GM12878 (cell line): ENCODE results near the gene NECTIN1. TPM values are rescaled to one million over a fixed set of nuclear protein-coding genes. Genes with fewer than 3 reads are reported as not detected.

ENCODE experiments used
- ATAC-seq: fragments of 200-7000 bp; cut with Tn5 transposase; 3 replicates; pipeline ENCODE4 v1.9.1; 2020; ENCODE audit warnings: mild to moderate bottlenecking, moderate library complexity
- BruUV-seq: library from RNA; stranded (reverse); fragments of 400-500 nt; replicated peaks from 2 replicates; lab custom pipeline; 2021; lab: Mats Ljungman, UMichigan
- CTCF ChIA-PET: fragments of 300-600 bp; sonication (Branson Sonifier 250); formaldehyde crosslinking; extraction: SDS; loops from one replicate; lab custom pipeline; 2021; ENCODE audit warnings: inconsistent platforms; lab: Yijun Ruan, JAX
- POLR2A ChIA-PET: fragments of 350-600 bp; formaldehyde crosslinking; extraction: SDS; loops from one replicate; lab custom pipeline; 2021; ENCODE audit warnings: inconsistent platforms; lab: Charles Lee
- RAD21 ChIA-PET: fragments of 300-600 bp; sonication (Branson Sonifier 250); formaldehyde crosslinking; loops from one replicate; lab custom pipeline; 2023; ENCODE audit warnings: antibody characterized with exemption; ENCODE audit not compliant: unreplicated experiment; lab: Charles Lee
- SMC1A ChIA-PET: fragments of 300-600 bp; sonication (Branson Sonifier 250); formaldehyde crosslinking; loops from one replicate; lab custom pipeline; 2023; ENCODE audit not compliant: unreplicated experiment, uncharacterized antibody; lab: Charles Lee
- DNase-seq: peaks from one replicate; pipeline ENCODE4 v3.0.0-alpha.2; 2011; ENCODE audit warnings: low read depth, low spot score
- FAIRE-seq: peaks from 3 replicates; lab custom pipeline; 2011; peaks lifted over from hg19 to GRCh38; lab: Jason Lieb, UNC
- H2AFZ ChIP-seq: 2 replicates; pipeline ENCODE4 v1.6.0; 2011; ENCODE audit warnings: low read depth, low read length, control low read depth; ENCODE audit not compliant: control insufficient read depth
- H3K27ac ChIP-seq: 2 replicates; pipeline ENCODE4 v1.5.1; 2011; ENCODE audit warnings: control low read depth; ENCODE audit not compliant: control insufficient read depth, insufficient read depth
- H3K27me3 ChIP-seq, 2 experiments: replicated peaks in 1 of 2; 2 replicates each; pipeline versions ENCODE4 v1.6.0 to v1.6.1; 2011; ENCODE audit warnings: low read length in 1 of 2; ENCODE audit not compliant: control insufficient read depth in 2 of 2, insufficient read depth in 2 of 2
- H3K36me3 ChIP-seq, 2 experiments: 2 replicates each; pipeline ENCODE4 v1.5.1; 2011; ENCODE audit warnings: low read length in 1 of 2; ENCODE audit not compliant: control insufficient read depth in 2 of 2, insufficient read depth in 2 of 2
- H3K4me1 ChIP-seq: 2 replicates; pipeline ENCODE4 v1.6.1; 2011; ENCODE audit warnings: mild to moderate bottlenecking, low read length, moderate library complexity, mixed read lengths; ENCODE audit not compliant: control insufficient read depth, insufficient read depth
- H3K4me2 ChIP-seq: 2 replicates; pipeline ENCODE4 v1.6.0; 2011; ENCODE audit warnings: control low read depth; ENCODE audit not compliant: control insufficient read depth, insufficient read depth
- H3K4me3 ChIP-seq: fragments of 200-600 bp; sonication (generic); 2 replicates; pipeline ENCODE4 v1.5.1; 2016
- H3K79me2 ChIP-seq: 2 replicates; pipeline ENCODE4 v1.6.0; 2011; ENCODE audit warnings: low read length; ENCODE audit not compliant: control insufficient read depth, insufficient read depth
- H3K9ac ChIP-seq: 2 replicates; pipeline ENCODE4 v1.8.0; 2011; ENCODE audit warnings: low read length, control low read depth, mixed read lengths; ENCODE audit not compliant: control insufficient read depth, insufficient read depth
- H3K9me3 ChIP-seq: replicated peaks from 3 replicates; pipeline ENCODE4 v1.5.1; 2011; ENCODE audit warnings: mild to moderate bottlenecking, low read length; ENCODE audit not compliant: control insufficient read depth, insufficient read depth
- H4K20me1 ChIP-seq: 2 replicates; pipeline ENCODE4 v1.6.0; 2011; ENCODE audit not compliant: control insufficient read depth, insufficient read depth
- ETV6 ChIP-seq, 2 experiments: fragments of 450-650 bp in 1 of 2; IDR thresholded peaks in 1 of 2; conservative IDR thresholded peaks in 1 of 2; 2 replicates each; pipeline ENCODE4 v1.6.1; 2014; ENCODE audit warnings: antibody characterized with exemption in 1 of 2, borderline replicate concordance in 1 of 2, low read depth in 1 of 2, mild to moderate bottlenecking in 1 of 2, moderate library complexity in 1 of 2
- GATAD2B ChIP-seq: fragments of 450-650 bp; conservative IDR thresholded peaks from 2 replicates; pipeline ENCODE4 v1.6.1; 2017; ENCODE audit warnings: low read depth, mild to moderate bottlenecking, moderate library complexity
- KDM1A ChIP-seq: fragments of 200-600 bp; sonication (generic); IDR thresholded peaks from 2 replicates; pipeline ENCODE4 v1.6.1; 2016; ENCODE audit warnings: borderline replicate concordance
- MYC ChIP-seq: IDR thresholded peaks from 2 replicates; pipeline ENCODE4 v1.6.1; 2011; ENCODE audit warnings: mild to moderate bottlenecking, low read length, moderate library complexity, inconsistent platforms; ENCODE audit not compliant: insufficient read depth, insufficient replicate concordance, insufficient read length, severe bottlenecking
- PML ChIP-seq: IDR thresholded peaks from 2 replicates; pipeline ENCODE4 v1.6.1; 2012; ENCODE audit warnings: low read length, inconsistent platforms
- POLR2A ChIP-seq: IDR thresholded peaks from 2 replicates; pipeline ENCODE4 v1.6.1; 2011; ENCODE audit warnings: low read depth, mild to moderate bottlenecking, low read length
- SIN3A ChIP-seq: IDR thresholded peaks from 2 replicates; pipeline ENCODE4 v1.6.1; 2012; ENCODE audit warnings: low read depth, low read length, improper control_type of control experiment
- SMAD1 ChIP-seq: fragments of 450-650 bp; IDR thresholded peaks from 2 replicates; pipeline ENCODE4 v1.6.1; 2018; ENCODE audit warnings: mild to moderate bottlenecking, low read depth; ENCODE audit not compliant: partially characterized antibody
- WGBS: methylation state at CpG from one replicate; pipeline ENCODE4 v1.1.6; 2016; ENCODE audit warnings: low lambda C conversion rate; ENCODE audit not compliant: insufficient replicate concordance, insufficient coverage; ENCODE audit errors: missing lambda C conversion rate; 5-methylcytosine and 5-hydroxymethylcytosine counted together
- in situ Hi-C: fragments of 300-500 bp; cut with MboI; formaldehyde crosslinking; loops from 9 replicates; pipeline ENCODE4 v1.14.3; 2018; ENCODE audit warnings: mixed read lengths
- intact Hi-C: fragments of 100-400 bp; cut with micrococcal nuclease; formaldehyde crosslinking; loops from one replicate; pipeline ENCODE4 v1.14.2; 2022; ENCODE audit not compliant: unreplicated experiment
- polyA plus RNA-seq, 11 experiments: library from polyadenylated mRNA; depleted of rRNA in 4 of 11; unstranded in 6 of 11; stranded (reverse) in 5 of 11; fragments of >200 nt; fragmentation: Nextera tagmentation in 4 of 11; fragmentation: Illumina TruSeq in 1 of 11; extraction: Ambion mirVana in 4 of 11; extraction: Trizol in 1 of 11; gene quantifications; 1 replicate in 1 of 11; 2 replicates in 10 of 11; pipeline versions ENCODE4 v1.2.1 to v1.2.3, GENCODE V29; 2011 to 2016; ENCODE audit warnings: inconsistent platforms in 2 of 11, missing spikeins in 2 of 11, low read depth in 1 of 11
- total RNA-seq, 4 experiments: library from RNA; depleted of rRNA in 3 of 4; stranded (reverse); fragments of >200 nt in 3 of 4; fragmentation: Illumina TruSeq in 1 of 4; extraction: Trizol in 1 of 4; gene quantifications; 2 replicates each; pipeline versions ENCODE4 v1.2.1 to v1.2.3, GENCODE V29; 2013 to 2021
- TF ChIP-seq, protein P1 (sequence below): fragments of 450-650 bp; IDR thresholded peaks from 2 replicates; pipeline ENCODE4 v1.6.1; 2016; ENCODE audit warnings: mild to moderate bottlenecking
- TF ChIP-seq, protein P2 (sequence below): fragments of 450-650 bp; formaldehyde crosslinking; IDR thresholded peaks from 2 replicates; pipeline ENCODE4 v1.5.0; 2022; ENCODE audit warnings: mild to moderate bottlenecking, missing genetic modification characterization
- TF ChIP-seq, protein P3 (sequence below): fragments of 450-650 bp; IDR thresholded peaks from 2 replicates; pipeline ENCODE4 v1.6.1; 2017; ENCODE audit warnings: mild to moderate bottlenecking, moderate library complexity
- TF ChIP-seq, protein P4 (sequence below): fragments of 450-650 bp; IDR thresholded peaks from 2 replicates; pipeline ENCODE4 v1.6.1; 2017; ENCODE audit warnings: low read depth, mild to moderate bottlenecking, moderate library complexity

NECTIN1 gene
- total and polyA plus RNA-seq, 10 of the 15 experiments (the other 5 are each of a cell fraction or from before 2014, with no cell fraction given), result 0.97 to 9.2 (median 2.3) TPM

DNA sequence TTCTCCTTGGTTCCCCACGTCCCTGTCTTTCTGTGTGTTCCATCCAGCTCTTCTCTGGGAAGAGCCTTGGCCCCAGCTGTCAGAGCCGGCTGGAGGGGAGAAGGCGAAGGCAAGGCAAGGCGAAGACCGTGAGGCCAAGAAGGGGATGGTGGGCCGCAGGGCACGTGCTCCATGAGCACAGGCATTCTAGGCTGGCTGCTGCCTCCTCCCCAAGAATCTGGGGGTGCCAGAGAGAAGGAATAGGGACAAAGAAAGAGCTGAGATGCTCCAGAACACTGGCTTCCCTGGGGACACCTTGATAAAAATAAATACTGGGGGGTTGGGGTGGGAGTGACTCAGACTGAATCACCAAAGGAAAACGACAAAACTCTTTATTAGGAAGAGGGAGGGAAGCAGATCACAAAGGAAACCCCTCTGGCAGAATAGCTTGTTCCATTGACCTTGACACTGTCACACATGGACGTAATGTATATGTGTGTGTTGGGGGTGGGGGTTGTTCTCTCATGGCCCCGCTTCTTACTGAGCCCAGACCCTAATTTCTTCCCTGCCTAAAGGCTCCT lies 52.5 kb downstream of the NECTIN1 start:
- Histone ChIP-seq H3K4me3 (no peak overlapping the region), H3K27me3 (no peaks in the 10 kb centered on the region), H3K79me2 (no peaks in the 10 kb centered on the region), H2AFZ (no peak overlapping the region), H3K27ac (no peak overlapping the region), H3K4me2 (no peak overlapping the region), H3K4me1 (peaks cover 29% of the 10 kb centered on the region), H4K20me1 (no peaks in the 10 kb centered on the region), H3K9ac (no peak overlapping the region), H3K36me3 (peaks cover 4 to 30% of the 10 kb centered on the region in 2 experiments; a peak in 3 of 4 replicates), H3K9me3 (no peaks in the 10 kb centered on the region; the same call in 2 of the 3 replicates)
- ChIA-PET SMC1A (interaction anchor here (3.5 to 4.3 kb wide), 2 partner anchors 16 to 52 kb away, joined by 42 to 76 read pairs; partner anchors contain the start of gene NECTIN1), RAD21 (interaction anchor here (3.7 to 6.5 kb wide), 2 partner anchors 17 to 49 kb away, joined by 37 to 192 read pairs; partner anchors contain the start of gene NECTIN1), CTCF (interaction anchor here (0.6 to 5.3 kb wide), 5 partner anchors 18 to 430 kb away, joined by 3 to 214 read pairs (median 4); partner anchors contain the start of gene NECTIN1), POLR2A (interaction anchor here (0.7 to 4.3 kb wide), 2 partner anchors 50 to 511 kb away, joined by 3 to 74 read pairs; partner anchors contain the start of gene NECTIN1)
- intact Hi-C loops, result no loop called here
- FAIRE-seq (no peak), ATAC-seq (no peak), DNase-seq (no peak)
- 75% methylated on average over 10 of the region's 10 CpGs for WGBS
- no TSS peak for BruUV-seq
- in situ Hi-C loops, result no loop called here
- TF ChIP-seq, protein P1, sequence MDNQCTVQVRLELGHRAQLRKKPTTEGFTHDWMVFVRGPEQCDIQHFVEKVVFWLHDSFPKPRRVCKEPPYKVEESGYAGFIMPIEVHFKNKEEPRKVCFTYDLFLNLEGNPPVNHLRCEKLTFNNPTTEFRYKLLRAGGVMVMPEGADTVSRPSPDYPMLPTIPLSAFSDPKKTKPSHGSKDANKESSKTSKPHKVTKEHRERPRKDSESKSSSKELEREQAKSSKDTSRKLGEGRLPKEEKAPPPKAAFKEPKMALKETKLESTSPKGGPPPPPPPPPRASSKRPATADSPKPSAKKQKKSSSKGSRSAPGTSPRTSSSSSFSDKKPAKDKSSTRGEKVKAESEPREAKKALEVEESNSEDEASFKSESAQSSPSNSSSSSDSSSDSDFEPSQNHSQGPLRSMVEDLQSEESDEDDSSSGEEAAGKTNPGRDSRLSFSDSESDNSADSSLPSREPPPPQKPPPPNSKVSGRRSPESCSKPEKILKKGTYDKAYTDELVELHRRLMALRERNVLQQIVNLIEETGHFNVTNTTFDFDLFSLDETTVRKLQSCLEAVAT, result no peak
- TF ChIP-seq MYC (no peak), ETV6 (conservative IDR thresholded peaks at IDR 0.05 in 1 of 2, IDR thresholded peaks at IDR 0.05 in 1 of 2; ENCODE audit: borderline replicate concordance in 1 of 2, low read depth in 1 of 2) (no peak), GATAD2B (no peak), SIN3A (no peak), PML (no peak), KDM1A (no peak), SMAD1 (no peak), POLR2A (no peak)
- TF ChIP-seq, protein P2, sequence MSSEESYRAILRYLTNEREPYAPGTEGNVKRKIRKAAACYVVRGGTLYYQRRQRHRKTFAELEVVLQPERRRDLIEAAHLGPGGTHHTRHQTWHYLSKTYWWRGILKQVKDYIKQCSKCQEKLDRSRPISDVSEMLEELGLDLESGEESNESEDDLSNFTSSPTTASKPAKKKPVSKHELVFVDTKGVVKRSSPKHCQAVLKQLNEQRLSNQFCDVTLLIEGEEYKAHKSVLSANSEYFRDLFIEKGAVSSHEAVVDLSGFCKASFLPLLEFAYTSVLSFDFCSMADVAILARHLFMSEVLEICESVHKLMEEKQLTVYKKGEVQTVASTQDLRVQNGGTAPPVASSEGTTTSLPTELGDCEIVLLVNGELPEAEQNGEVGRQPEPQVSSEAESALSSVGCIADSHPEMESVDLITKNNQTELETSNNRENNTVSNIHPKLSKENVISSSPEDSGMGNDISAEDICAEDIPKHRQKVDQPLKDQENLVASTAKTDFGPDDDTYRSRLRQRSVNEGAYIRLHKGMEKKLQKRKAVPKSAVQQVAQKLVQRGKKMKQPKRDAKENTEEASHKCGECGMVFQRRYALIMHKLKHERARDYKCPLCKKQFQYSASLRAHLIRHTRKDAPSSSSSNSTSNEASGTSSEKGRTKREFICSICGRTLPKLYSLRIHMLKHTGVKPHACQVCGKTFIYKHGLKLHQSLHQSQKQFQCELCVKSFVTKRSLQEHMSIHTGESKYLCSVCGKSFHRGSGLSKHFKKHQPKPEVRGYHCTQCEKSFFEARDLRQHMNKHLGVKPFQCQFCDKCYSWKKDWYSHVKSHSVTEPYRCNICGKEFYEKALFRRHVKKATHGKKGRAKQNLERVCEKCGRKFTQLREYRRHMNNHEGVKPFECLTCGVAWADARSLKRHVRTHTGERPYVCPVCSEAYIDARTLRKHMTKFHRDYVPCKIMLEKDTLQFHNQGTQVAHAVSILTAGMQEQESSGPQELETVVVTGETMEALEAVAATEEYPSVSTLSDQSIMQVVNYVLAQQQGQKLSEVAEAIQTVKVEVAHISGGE (CRISPR knock-in tag), result no peak
- TF ChIP-seq, protein P3, sequence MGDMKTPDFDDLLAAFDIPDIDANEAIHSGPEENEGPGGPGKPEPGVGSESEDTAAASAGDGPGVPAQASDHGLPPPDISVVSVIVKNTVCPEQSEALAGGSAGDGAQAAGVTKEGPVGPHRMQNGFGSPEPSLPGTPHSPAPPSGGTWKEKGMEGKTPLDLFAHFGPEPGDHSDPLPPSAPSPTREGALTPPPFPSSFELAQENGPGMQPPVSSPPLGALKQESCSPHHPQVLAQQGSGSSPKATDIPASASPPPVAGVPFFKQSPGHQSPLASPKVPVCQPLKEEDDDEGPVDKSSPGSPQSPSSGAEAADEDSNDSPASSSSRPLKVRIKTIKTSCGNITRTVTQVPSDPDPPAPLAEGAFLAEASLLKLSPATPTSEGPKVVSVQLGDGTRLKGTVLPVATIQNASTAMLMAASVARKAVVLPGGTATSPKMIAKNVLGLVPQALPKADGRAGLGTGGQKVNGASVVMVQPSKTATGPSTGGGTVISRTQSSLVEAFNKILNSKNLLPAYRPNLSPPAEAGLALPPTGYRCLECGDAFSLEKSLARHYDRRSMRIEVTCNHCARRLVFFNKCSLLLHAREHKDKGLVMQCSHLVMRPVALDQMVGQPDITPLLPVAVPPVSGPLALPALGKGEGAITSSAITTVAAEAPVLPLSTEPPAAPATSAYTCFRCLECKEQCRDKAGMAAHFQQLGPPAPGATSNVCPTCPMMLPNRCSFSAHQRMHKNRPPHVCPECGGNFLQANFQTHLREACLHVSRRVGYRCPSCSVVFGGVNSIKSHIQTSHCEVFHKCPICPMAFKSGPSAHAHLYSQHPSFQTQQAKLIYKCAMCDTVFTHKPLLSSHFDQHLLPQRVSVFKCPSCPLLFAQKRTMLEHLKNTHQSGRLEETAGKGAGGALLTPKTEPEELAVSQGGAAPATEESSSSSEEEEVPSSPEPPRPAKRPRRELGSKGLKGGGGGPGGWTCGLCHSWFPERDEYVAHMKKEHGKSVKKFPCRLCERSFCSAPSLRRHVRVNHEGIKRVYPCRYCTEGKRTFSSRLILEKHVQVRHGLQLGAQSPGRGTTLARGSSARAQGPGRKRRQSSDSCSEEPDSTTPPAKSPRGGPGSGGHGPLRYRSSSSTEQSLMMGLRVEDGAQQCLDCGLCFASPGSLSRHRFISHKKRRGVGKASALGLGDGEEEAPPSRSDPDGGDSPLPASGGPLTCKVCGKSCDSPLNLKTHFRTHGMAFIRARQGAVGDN, result no peak
- TF ChIP-seq, protein P4, sequence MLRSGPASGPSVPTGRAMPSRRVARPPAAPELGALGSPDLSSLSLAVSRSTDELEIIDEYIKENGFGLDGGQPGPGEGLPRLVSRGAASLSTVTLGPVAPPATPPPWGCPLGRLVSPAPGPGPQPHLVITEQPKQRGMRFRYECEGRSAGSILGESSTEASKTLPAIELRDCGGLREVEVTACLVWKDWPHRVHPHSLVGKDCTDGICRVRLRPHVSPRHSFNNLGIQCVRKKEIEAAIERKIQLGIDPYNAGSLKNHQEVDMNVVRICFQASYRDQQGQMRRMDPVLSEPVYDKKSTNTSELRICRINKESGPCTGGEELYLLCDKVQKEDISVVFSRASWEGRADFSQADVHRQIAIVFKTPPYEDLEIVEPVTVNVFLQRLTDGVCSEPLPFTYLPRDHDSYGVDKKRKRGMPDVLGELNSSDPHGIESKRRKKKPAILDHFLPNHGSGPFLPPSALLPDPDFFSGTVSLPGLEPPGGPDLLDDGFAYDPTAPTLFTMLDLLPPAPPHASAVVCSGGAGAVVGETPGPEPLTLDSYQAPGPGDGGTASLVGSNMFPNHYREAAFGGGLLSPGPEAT, result no peak
